ENCODE results near the gene KDM8.

DNA sequence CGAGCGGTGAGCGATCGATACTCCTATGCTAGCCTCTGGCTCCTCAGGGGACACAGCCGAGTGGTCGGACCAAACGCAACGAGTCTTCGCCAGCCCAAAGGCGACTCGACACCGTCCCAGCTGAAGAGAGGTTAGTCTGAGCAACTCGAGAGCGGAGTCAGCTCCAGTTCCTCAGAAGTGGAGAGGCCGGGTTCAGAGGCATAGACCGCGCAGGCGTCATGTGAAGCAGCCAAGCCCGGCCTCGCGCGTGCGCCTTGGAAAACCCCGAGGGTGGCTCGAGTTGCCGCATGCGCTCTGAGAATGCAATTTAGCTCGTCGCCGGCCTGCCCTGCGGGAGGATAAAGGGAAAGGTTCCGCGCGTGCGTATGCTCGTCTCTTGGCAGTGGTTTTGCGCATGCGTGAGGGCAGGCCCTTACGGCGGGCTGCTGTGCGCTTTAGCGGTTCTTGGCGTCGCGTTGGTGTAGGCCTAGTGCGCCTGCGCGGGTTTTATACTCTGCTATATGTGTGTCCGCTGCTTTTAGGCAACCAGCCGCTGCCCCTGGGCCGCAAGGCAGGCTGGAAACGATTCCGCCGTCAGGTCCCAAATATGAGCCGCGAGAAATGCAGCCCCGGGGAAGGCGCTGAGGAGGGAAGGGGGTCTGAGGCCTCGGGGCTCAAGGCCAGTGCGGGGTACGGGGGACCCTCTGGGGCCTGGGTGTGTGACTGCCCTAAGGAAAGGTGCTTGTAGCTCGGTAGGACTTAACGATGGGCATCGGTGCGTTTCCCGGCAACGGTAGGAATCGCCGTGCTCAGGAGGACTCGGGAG is at the start of gene KDM8:
- peak in 3 of 6 experiments; percentile 9 to 46 (median 15) for TF ChIP-seq CTCF (IDR thresholded peaks at IDR 0.05)
- TF ChIP-seq POLR2A (IDR thresholded peaks at IDR 0.05): peak in 3 of 4 donors; percentile 44 to 68 (median 52)
